ENCODE measurements around the gene SPRTN.

SPRTN gene

GRCh38 chr1:231338270-231339128, at the start of gene SPRTN:
TSS of gene SPRTN (plus strand) at chr1:231338293. CDS start at chr1:231338384, 91 bp downstream.
- DNase-seq: no peak

- no peak for DNase-seq
Measured at GRCh38 chr1:231295938-231296337, 42.2 kb upstream of the SPRTN start.

- DNase-seq: no peak
Measured at GRCh38 chr1:231301990-231302389, 36.1 kb upstream of the SPRTN start.

- DNase-seq: no peak
Measured at GRCh38 chr1:231310391-231310934, 27.6 kb upstream of the SPRTN start.

- no peak for DNase-seq
Measured at GRCh38 chr1:231311720-231312431, 26.2 kb upstream of the SPRTN start.

GRCh38 chr1:231312432-231312788, 25.7 kb upstream of the SPRTN start:
- DNase-seq: no peak

GRCh38 chr1:231313661-231314060, 24.4 kb upstream of the SPRTN start:
- DNase-seq: no peak

- peak in 1 of 2 experiments; percentile 5 for DNase-seq
Measured at GRCh38 chr1:231315887-231316286, 22.2 kb upstream of the SPRTN start.

- DNase-seq: no peak
Measured at GRCh38 chr1:231317306-231318014, 20.6 kb upstream of the SPRTN start.

- DNase-seq: no peak
Measured at GRCh38 chr1:231318015-231318355, 20.1 kb upstream of the SPRTN start.

- DNase-seq: no peak
Measured at GRCh38 chr1:231318568-231318967, 19.5 kb upstream of the SPRTN start.

- no peak for DNase-seq
Measured at GRCh38 chr1:231319080-231319479, 19.0 kb upstream of the SPRTN start.

- DNase-seq: no peak
Measured at GRCh38 chr1:231322880-231323530, 15.1 kb upstream of the SPRTN start.

- DNase-seq: no peak
Measured at GRCh38 chr1:231324660-231325059, 13.4 kb upstream of the SPRTN start.

- no peak for DNase-seq
Measured at GRCh38 chr1:231326248-231326647, 11.8 kb upstream of the SPRTN start.

GRCh38 chr1:231327617-231328016, 10.5 kb upstream of the SPRTN start:
- no peak for DNase-seq

- no peak for DNase-seq
Measured at GRCh38 chr1:231329483-231329882, 8.6 kb upstream of the SPRTN start.

GRCh38 chr1:231332761-231333160, 5.3 kb upstream of the SPRTN start:
- DNase-seq: no peak

GRCh38 chr1:231334079-231334666, 3.9 kb upstream of the SPRTN start:
- DNase-seq: no peak

GRCh38 chr1:231334952-231335351, 3.1 kb upstream of the SPRTN start:
- no peak for DNase-seq

- DNase-seq: no peak
Measured at GRCh38 chr1:231335663-231336602, 2.2 kb upstream of the SPRTN start.
